Activated CD8-positive, alpha-beta T cell treated with anti-CD3 and anti-CD28 coated beads for 36 hours (primary cell): ENCODE measurements around the gene RPGRIP1L. TPM values are rescaled to one million over a fixed set of nuclear protein-coding genes. Genes with fewer than 3 reads are reported as not detected.

Source experiments
- ATAC-seq: fragments of 200-7000 bp; cut with Tn5 transposase; one replicate; pipeline ENCODE4 v1.10.0; 2021; ENCODE audit warnings: mild to moderate bottlenecking, moderate library complexity
- CTCF ChIA-PET: fragments of 350-600 bp; sonication (Branson Sonifier 250); formaldehyde crosslinking; loops from one replicate; lab custom pipeline; 2021; ENCODE audit warnings: antibody characterized with exemption; lab: Charles Lee
- POLR2A ChIA-PET: fragments of 350-600 bp; sonication (Branson Sonifier 250); formaldehyde crosslinking; loops from one replicate; lab custom pipeline; 2021; ENCODE audit warnings: antibody characterized with exemption; lab: Charles Lee
- DNase-seq: peaks from one replicate; pipeline ENCODE4 v3.0.0-alpha.2; 2020
- H3K27ac Mint-ChIP-seq: one replicate; pipeline ENCODE4 v1.8.0; 2021; ENCODE audit warnings: mild to moderate bottlenecking, mixed read lengths
- H3K27me3 Mint-ChIP-seq: one replicate; pipeline ENCODE4 v1.8.0; 2021; ENCODE audit warnings: mixed read lengths
- H3K36me3 Mint-ChIP-seq: one replicate; pipeline ENCODE4 v1.8.0; 2021; ENCODE audit warnings: low read depth, mixed read lengths
- H3K4me1 Mint-ChIP-seq: one replicate; pipeline ENCODE4 v1.8.0; 2021; ENCODE audit warnings: low read depth, mixed read lengths
- H3K4me3 Mint-ChIP-seq: one replicate; pipeline ENCODE4 v1.8.0; 2021; ENCODE audit warnings: mild to moderate bottlenecking, moderate library complexity, mixed read lengths
- H3K9me3 Mint-ChIP-seq: one replicate; pipeline ENCODE4 v1.8.0; 2021; ENCODE audit warnings: mixed read lengths
- CTCF ChIP-seq: fragments of 200-600 bp; IDR thresholded peaks from one replicate; pipeline ENCODE4 v1.8.0; 2022; ENCODE audit warnings: antibody characterized with exemption, mild to moderate bottlenecking
- intact Hi-C: fragments of 100-400 bp; cut with micrococcal nuclease; formaldehyde crosslinking; loops from one replicate; pipeline ENCODE4 v1.10.0; 2022
- total RNA-seq, 2 experiments: library from RNA; stranded (reverse); gene quantifications; one replicate each; pipeline ENCODE4 v1.2.3, GENCODE V29; 2021

Gene RPGRIP1L
- total RNA-seq, 2 experiments from 2014 or later, result 6.0 to 6.2 TPM

GRCh38 chr16:53730693-53731092 lies 27.0 kb upstream of the RPGRIP1L start:
- no peak for DNase-seq
- H3K27ac Mint-ChIP-seq, result no peak overlapping the region
- ChIA-PET POLR2A (interaction anchor here (0.8 kb wide), 1 partner anchor 102 kb away, joined by 3 read pairs; no protein-coding TSS in a partner anchor), CTCF (no interaction called here)
- intact Hi-C loops, result no loop called here
- no peak overlapping the region for H3K4me3 Mint-ChIP-seq
- no peak for TF ChIP-seq CTCF
- ATAC-seq, result no peak
- peaks cover 2% of the 10 kb centered on the region for H3K36me3 Mint-ChIP-seq
- H3K27me3 Mint-ChIP-seq, result no peaks in the 10 kb centered on the region
- peaks cover 18% of the 10 kb centered on the region for H3K4me1 Mint-ChIP-seq
- peaks cover 2% of the 10 kb centered on the region for H3K9me3 Mint-ChIP-seq

- H3K4me1 Mint-ChIP-seq, result peaks cover 36% of the 10 kb centered on the region
- H3K27ac Mint-ChIP-seq, result no peak overlapping the region
- ChIA-PET CTCF (interaction anchor here (2.9 kb wide), 1 partner anchor 17 kb away, joined by 12 read pairs; no protein-coding TSS in a partner anchor), POLR2A (interaction anchor here (0.5 kb wide), 1 partner anchor 33 kb away, joined by 3 read pairs; no protein-coding TSS in a partner anchor)
- intact Hi-C loops, result no loop called here
- no peak for TF ChIP-seq CTCF
- DNase-seq, result no peak
- peaks cover 2% of the 10 kb centered on the region for H3K9me3 Mint-ChIP-seq
- no peak for ATAC-seq
- no peak overlapping the region for H3K4me3 Mint-ChIP-seq
- H3K36me3 Mint-ChIP-seq, result peaks cover 2% of the 10 kb centered on the region
- no peaks in the 10 kb centered on the region for H3K27me3 Mint-ChIP-seq
Observed at GRCh38 chr16:53726625-53727024, 23.0 kb upstream of the RPGRIP1L start.

GRCh38 chr16:53721017-53721416 lies 17.4 kb upstream of the RPGRIP1L start:
- no peak for DNase-seq
- Mint-ChIP-seq H3K4me3 (no peak overlapping the region), H3K4me1 (peaks cover 24% of the 10 kb centered on the region), H3K27ac (no peak overlapping the region), H3K36me3 (peaks cover 1% of the 10 kb centered on the region), H3K27me3 (no peaks in the 10 kb centered on the region), H3K9me3 (no peaks in the 10 kb centered on the region)
- no peak for ATAC-seq
- intact Hi-C loops, result no loop called here
- POLR2A ChIA-PET, result no interaction called here
- CTCF ChIA-PET, result no interaction called here
- TF ChIP-seq CTCF, result no peak

GRCh38 chr16:53717577-53717976 lies 13.9 kb upstream of the RPGRIP1L start:
- POLR2A ChIA-PET, result no interaction called here
- DNase-seq (no peak), ATAC-seq (no peak)
- Mint-ChIP-seq H3K27me3 (no peaks in the 10 kb centered on the region), H3K9me3 (no peaks in the 10 kb centered on the region), H3K4me3 (no peak overlapping the region), H3K36me3 (peaks cover 4% of the 10 kb centered on the region), H3K4me1 (peaks cover 21% of the 10 kb centered on the region), H3K27ac (no peak overlapping the region)
- intact Hi-C loops, result no loop called here
- CTCF ChIA-PET, result no interaction called here
- no peak for TF ChIP-seq CTCF

- ChIA-PET POLR2A (no interaction called here), CTCF (no interaction called here)
- no peak for TF ChIP-seq CTCF
- H3K27me3 Mint-ChIP-seq, result no peaks in the 10 kb centered on the region
- ATAC-seq (no peak), DNase-seq (no peak)
- H3K4me1 Mint-ChIP-seq, result peaks cover 25% of the 10 kb centered on the region
- no peak overlapping the region for H3K4me3 Mint-ChIP-seq
- H3K9me3 Mint-ChIP-seq, result no peaks in the 10 kb centered on the region
- peaks cover 8% of the 10 kb centered on the region for H3K36me3 Mint-ChIP-seq
- no peak overlapping the region for H3K27ac Mint-ChIP-seq
- intact Hi-C loops, result no loop called here
Observed at GRCh38 chr16:53715023-53715384, 11.3 kb upstream of the RPGRIP1L start.
